NT2/D1 (cell line): ENCODE results near the gene GRID2IP.

ENCODE experiments used
- SUZ12 ChIP-seq: IDR thresholded peaks from 2 replicates; pipeline ENCODE4 v1.6.1; 2011; ENCODE audit not compliant: insufficient read length, insufficient read depth; ENCODE audit errors: extremely low read depth
- ZNF274 ChIP-seq: IDR thresholded peaks from 2 replicates; pipeline ENCODE4 v1.6.1; 2011; ENCODE audit warnings: mild to moderate bottlenecking, low read depth, low read length

- TF ChIP-seq ZNF274: no peak
- TF ChIP-seq SUZ12: no peak
Observed at GRCh38 chr7:6575281-6576023, 24.2 kb upstream of the GRID2IP start.
